ENCODE measurements around the gene B4GALNT1.

GRCh38 chr12:57620936-57621496 lies 12.0 kb downstream of the B4GALNT1 start:
- TF ChIP-seq CTCF (IDR thresholded peaks at IDR 0.05 in 8 of 11, conservative IDR thresholded peaks at IDR 0.05 in 3 of 11) (no peak), POLR2A (IDR thresholded peaks at IDR 0.05) (no peak)
